GM21381 (cell line): ENCODE measurements around the gene ELOA.
"Not testable (repeated sequence)": the region's sequence is repeated elsewhere in the genome, so short reads cannot be mapped to it uniquely, and the experiment has no call there.

Experiments used
- ATAC-seq: cut with Tn5 transposase; IDR thresholded peaks from one replicate; pipeline ENCODE4 v1.9.1; 2021; ENCODE audit warnings: mild to moderate bottlenecking, moderate library complexity; ENCODE audit not compliant: unreplicated experiment

Gene ELOA

DNA sequence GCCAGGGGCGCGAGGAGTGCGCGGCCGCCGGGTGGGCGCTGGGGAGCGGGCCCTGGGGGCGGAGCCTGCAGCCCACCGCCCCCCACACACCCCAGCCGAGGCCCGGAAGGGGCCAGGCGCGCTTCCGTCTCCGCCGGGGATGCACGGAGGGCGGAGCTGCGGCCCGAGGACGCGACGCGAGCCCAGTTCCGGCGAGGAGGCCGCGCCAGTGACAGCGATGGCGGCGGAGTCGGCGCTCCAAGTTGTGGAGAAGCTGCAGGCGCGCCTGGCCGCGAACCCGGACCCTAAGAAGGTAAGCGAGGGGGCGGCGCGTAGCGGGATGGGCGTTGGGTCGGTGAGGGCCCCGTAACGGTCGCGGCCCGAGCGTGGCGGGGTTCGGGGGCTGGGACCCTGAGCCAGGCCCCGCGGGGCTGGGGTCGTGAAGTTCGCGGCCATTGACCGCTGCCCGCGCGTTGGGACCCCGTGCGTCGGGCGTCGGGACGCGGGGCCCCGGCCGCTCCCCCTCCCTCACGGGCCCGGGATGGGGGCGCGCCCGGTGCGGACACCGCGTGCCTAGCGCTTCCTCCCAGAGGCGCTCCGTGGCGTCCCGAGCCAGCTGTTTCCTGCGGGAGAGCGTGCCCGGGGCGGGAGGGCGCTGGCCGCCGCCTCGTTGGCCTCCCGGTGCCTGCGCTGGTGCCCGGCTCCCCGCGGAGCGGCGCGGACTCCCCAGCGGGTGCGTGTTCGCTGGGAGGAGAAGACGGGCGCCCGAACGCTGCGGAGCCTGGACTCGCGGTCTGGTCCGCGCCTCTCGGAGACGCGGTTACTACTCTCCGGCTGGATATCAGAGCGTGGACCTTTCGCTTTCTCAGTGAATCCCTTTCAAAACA lies at the start of gene ELOA:
Gene ELOA (plus strand): TSS at position 185 of the 866 bp plus-strand sequence. CDS start 33 bp downstream, at position 218.
- peak; percentile 78 for ATAC-seq

DNA sequence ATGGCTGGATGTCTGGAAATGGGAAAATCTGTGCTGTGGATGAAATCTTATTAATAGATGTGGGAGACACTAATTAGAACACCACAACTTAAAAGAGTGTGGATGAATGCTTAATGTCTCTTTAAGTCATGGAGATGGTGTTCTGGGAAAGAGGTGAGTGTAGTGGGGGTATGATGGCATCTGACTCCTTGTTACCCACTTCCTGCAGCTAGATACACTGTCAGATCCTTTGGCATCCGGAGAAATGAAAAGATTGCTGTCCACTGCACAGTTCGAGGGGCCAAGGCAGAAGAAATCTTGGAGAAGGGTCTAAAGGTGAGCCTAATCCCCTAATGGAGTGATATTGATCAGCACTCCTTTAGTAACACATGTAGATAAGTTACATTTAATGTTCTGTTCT lies 49.7 kb upstream of the ELOA start:
- ATAC-seq: no peak

DNA sequence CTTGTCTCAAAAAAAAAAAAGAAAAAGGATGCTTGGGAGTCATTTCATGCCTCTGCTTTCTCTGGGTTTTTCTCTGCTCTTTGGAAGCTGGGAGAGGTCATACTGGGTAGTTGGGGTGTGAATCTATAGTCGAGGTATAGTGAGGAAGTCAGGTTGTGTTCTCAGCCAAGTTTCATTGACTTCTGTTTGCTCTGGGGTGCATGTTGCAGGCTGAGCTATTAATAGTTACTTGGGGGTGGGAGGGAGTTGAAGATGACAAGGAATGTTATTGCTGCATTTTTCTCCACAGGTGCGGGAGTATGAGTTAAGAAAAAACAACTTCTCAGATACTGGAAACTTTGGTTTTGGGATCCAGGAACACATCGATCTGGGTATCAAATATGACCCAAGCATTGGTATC lies 48.9 kb upstream of the ELOA start:
- ATAC-seq: no peak

- no peak for ATAC-seq
These were observed 47.6 kb upstream of the ELOA start for GRCh38 chr1:23695667-23696066.

GRCh38 chr1:23696335-23696989 lies 46.8 kb upstream of the ELOA start:
- no peak for ATAC-seq

GRCh38 chr1:23698466-23698865 lies 44.8 kb upstream of the ELOA start:
- no peak for ATAC-seq

DNA sequence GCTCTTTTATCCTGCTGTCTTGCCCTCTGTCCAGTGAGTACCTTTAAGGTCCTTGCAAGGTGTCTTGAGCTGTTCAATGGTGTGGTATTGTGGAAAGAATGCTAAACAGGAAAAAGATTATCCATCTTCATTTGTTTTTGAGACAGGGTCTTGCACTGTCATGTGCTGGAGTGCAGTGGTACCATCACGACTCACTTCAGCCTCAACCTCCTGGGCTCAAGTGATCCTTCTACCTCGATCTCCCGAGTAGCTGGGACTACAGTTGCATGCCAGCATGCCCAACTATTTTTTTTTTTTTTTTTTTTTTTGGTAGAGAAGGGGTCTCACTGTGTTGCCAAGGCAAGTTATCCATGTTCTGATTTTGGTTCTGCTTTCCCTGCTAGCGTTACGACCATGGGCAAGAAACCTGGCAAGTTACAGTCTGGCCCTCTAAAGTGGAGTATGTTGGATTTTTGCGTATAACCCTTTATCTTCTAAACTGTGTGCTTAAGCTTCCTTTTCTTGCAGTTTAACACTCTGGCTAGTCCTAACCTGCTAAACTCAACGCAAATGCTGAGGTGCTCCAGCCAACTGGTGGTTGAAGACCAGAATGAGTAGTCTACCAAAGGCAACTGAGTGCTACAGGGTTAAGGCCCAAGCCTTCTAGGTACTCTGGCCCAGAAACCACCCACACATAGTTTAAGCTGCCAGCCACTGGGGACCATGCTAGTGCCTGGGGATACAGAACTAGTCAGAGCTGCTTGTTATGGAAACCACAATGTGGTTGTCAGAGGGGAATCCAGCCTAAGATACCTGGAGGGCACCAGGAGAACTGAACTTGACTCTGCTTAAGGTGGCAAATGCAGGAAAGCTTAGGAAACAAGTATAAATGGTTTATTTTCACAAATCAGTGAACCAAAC lies 43.7 kb upstream of the ELOA start:
- no peak for ATAC-seq

- ATAC-seq: no peak
These were observed 42.0 kb upstream of the ELOA start for GRCh38 chr1:23701310-23701709.

DNA sequence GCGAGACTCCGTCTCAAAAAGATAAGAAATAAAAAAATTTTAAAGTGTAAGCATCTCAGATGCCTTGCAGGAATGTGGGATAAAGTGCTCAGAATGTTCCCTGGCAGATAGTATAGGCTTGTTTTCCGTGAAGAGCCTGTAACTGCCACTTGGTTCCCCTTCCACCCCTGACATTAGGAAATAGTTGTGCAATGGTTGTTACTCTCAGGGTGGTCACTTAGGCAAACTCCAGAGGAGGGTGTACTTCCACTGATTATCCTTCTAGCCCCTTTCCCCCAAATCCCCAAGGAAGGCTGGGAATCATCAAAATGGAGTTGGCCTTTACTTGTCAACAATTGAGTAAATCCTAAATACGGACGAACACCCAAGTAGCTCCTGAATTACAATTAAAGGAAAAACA lies 41.3 kb upstream of the ELOA start:
- ATAC-seq: no peak

GRCh38 chr1:23704834-23705495 lies 38.3 kb upstream of the ELOA start:
- ATAC-seq: no peak

- no peak for ATAC-seq
These were observed 34.0 kb upstream of the ELOA start for GRCh38 chr1:23709229-23709628.

DNA sequence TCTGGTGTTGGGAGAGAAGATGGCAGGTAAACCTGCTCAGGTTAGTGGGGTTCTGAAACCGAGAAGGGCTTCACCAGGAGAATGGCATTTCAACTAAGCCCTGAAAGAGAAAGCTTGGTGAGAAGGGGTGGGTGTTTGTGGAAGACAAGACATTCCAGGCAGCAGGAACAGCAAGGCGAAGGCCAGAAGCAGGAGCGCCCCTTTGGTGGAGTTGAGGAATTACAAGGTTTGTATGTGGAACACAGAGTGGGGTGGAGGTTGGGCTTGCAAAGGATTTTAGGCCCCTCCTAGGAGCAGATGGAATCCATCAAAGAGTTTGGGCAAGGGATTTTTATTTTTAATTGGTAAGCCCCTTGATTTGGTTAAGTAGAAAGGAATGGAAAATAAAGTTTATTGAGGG lies 24.8 kb upstream of the ELOA start:
- no peak for ATAC-seq

GRCh38 chr1:23719162-23719820 lies 24.0 kb upstream of the ELOA start:
- ATAC-seq: no peak

- ATAC-seq: peak; percentile 64
These were observed 22.8 kb upstream of the ELOA start for GRCh38 chr1:23720256-23720995.

DNA sequence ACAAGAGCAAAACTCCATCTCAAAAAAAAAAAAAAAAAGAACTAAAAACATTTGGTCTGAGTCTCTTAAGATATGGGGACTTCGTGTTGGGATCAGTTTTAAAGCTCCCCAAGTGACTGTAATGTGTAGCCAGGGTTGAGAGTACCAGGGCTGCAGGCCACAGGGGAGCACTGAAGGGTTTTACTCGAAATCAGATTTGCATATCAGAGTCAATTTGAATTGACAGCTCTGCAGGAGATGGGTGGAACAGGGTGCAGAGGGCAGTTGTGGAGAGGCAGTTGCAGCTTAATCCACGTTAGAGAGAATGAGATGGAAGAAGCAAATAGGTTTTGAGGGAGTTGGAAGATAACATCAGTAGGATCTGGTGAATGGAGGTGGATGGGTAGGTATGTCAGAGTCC lies 20.6 kb upstream of the ELOA start:
- ATAC-seq: no peak

- ATAC-seq: no peak
These were observed 16.6 kb upstream of the ELOA start for GRCh38 chr1:23726686-23727085.

DNA sequence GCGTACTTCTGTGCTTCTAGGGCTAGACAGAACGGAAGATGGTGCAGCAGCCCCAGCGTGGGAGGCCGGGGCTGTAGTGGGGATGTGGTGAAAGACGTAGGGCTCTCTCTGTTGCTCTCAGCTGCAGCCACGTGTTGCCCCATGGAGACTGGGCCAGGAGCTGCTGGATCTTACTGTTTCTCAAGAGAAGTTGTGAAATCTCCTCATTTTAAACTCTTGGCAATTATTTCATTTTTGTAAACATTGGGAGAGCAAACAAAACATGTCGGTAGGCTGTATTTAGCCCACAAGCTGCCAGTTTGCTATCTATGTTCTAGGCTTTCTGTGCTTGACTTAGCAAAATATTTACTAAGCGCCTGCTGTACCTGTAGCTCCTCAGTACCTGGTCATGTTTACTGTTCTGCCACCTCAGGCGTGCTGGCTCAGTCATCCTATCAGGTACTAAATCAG lies 15.9 kb upstream of the ELOA start:
- ATAC-seq: no peak

GRCh38 chr1:23732363-23733224 lies 10.7 kb upstream of the ELOA start:
- ATAC-seq: no peak

DNA sequence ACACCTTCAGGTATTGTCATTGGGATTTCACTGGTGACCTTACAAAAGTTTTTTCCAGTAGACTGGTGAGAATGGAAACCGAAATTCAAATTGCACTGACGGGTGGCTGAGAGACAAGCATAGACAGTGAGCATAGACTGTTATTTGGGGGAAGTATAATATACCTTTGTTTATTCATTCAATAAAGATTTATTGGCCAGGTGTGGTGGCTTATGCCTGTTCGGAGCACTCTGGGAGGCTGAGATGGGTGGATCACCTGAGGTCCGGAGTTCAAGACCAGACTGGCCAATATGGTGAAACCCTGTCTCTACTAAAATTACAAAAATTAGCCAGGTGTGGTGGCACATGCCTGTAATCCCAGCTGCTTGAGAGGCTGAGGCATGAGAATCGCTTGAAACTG lies 10.0 kb upstream of the ELOA start:
- not testable (repeated sequence) for ATAC-seq
